Measurements from ENCODE around the gene TTLL11.
"Not testable (repeated sequence)": the region's sequence is repeated elsewhere in the genome, so short reads cannot be mapped to it uniquely, and the experiment has no call there.

TTLL11 gene

DNA sequence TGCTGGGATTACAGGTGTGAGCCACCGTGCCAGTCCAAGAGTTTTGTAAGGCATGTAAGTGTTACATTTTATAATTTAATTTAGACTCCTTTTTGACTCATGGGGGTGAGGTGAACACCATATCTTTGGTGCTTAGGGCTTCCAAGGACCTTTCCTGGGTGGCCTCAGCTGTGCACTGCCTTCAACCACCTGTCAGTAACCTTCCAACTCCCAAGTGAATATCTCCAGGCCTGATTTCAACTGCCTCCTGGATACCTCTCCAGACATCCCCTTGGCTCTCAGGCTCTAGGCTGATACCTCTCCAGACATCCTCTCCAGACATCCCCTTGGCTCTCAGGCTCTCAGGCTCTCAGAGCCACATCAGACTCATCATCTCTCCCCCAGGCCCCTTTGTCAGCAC, 30.9 kb upstream of the TTLL11 start:
- WGBS = 100% methylated on average over 1 of the region's 1 CpG

DNA sequence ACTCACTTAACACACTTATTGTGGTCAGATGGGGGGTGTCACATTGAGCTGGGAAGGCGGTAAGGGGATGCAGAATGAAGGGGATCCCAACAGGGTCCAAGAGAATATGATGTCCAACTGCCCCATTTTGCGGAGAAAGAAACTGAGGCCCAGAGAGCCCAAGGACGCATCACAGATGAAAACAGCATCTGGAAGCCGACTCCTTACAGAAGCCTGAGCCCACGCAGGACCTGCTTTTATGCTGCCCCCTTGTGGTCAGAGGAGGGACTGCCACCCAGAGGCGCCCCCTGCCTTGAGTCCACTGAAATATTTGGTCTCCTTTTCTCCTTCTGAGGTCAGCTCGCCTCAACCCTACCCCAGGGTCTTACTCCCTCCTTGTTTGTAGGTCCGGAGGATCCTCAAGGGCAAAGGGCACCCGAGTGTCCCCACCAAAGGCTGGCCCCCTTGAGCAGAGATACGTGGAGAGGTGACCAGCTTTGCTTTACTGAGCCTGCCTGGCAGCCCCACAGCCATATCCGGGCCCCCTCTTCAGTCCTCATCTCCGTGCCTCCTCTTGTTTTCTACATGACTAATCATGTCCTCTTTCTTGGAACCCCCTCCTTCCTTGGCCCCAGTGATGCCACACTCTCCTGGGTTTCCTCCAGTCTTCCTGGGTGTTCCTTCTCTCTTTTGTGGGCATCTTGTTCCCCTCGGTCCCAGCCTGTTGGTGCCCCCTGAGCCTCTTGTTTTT, 30.0 kb upstream of the TTLL11 start:
- Histone ChIP-seq H3K27me3 (ENCODE audit: insufficient read depth, low read length) (peaks cover 27% of the 10 kb centered on the region), H3K9ac (ENCODE audit: low read depth, low read length) (no peak overlapping the region), H3K4me1 (ENCODE audit: insufficient read depth, low read length) (peaks cover 4% of the 10 kb centered on the region; the same call in 1 of the 2 replicates), H3K9me3 (ENCODE audit: insufficient read depth, low read depth, low read length) (no peaks in the 10 kb centered on the region), H3K4me3 (ENCODE audit: low read length) (no peak overlapping the region), H3K36me3 (ENCODE audit: insufficient read depth, low read length) (no peaks in the 10 kb centered on the region), H3K27ac (ENCODE audit: low read depth, low read length) (no peak overlapping the region)
- 44% methylated on average over 13 of the region's 13 CpGs for WGBS

More for the DNA sequence above, 30.9 kb upstream of the TTLL11 start:
- H3K4me1 ChIP-seq (ENCODE audit: insufficient read depth, low read length) = peaks cover 4% of the 10 kb centered on the region; the same call in 1 of the 2 replicates
- no peak overlapping the region for H3K27ac ChIP-seq (ENCODE audit: low read depth, low read length)
- no peak overlapping the region for H3K9ac ChIP-seq (ENCODE audit: low read depth, low read length)
- H3K36me3 ChIP-seq (ENCODE audit: insufficient read depth, low read length) = no peaks in the 10 kb centered on the region
- peaks cover 30% of the 10 kb centered on the region for H3K27me3 ChIP-seq (ENCODE audit: insufficient read depth, low read length)
- H3K9me3 ChIP-seq (ENCODE audit: insufficient read depth, low read depth, low read length) = no peaks in the 10 kb centered on the region
- H3K4me3 ChIP-seq (ENCODE audit: low read length) = no peak overlapping the region

DNA sequence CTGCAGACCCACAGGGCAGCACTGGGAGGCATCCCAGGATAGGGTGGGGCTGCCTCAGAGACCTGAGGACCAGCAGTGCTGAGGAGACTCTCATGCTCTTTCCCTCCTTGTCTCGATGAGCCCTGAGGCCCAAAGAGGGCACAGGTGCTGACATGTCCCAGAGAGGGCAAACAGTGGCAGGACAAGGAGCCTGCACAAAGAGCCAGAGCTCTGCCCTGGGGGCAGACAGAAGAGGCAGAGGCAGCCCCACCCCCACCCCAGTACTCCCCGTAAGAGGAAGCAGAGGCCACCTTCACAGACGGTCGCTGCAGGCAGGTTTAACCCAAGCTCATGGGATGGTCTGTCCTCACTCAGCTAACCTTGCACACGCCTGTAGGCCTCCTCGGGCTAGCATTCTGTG, 29.4 kb upstream of the TTLL11 start:
- WGBS = 52% methylated on average over 6 of the region's 6 CpGs

DNA sequence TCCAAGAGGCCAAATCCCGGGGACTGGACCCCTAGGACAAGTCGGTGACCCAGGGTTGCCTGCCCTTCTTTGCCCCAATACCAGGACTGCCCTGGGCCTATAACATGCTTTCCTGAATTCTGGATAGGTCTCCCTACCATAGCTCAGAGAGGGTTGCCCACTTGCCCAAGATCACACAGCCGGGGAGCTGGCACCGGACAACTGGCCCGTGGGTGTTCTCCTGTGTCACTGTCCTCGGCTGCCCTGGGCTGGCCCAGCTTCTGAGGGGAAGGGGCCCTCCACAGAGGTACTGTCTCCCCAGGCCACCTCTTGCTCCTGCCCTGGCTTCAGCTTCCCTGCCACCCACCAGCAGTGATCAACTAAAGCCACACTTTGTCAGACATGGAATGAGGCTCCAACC, 28.8 kb upstream of the TTLL11 start:
- Histone ChIP-seq H3K4me1 (ENCODE audit: insufficient read depth, low read length) (peaks cover 4% of the 10 kb centered on the region; the same call in 1 of the 2 replicates), H3K36me3 (ENCODE audit: insufficient read depth, low read length) (no peaks in the 10 kb centered on the region), H3K27me3 (ENCODE audit: insufficient read depth, low read length) (peaks cover 18% of the 10 kb centered on the region), H3K4me3 (ENCODE audit: low read length) (no peak overlapping the region), H3K9ac (ENCODE audit: low read depth, low read length) (no peak overlapping the region), H3K27ac (ENCODE audit: low read depth, low read length) (no peak overlapping the region), H3K9me3 (ENCODE audit: insufficient read depth, low read depth, low read length) (no peaks in the 10 kb centered on the region)
- 94% methylated on average over 6 of the region's 6 CpGs for whole genome bisulfite sequencing

More for the DNA sequence above, 29.4 kb upstream of the TTLL11 start:
- H3K27me3 ChIP-seq (ENCODE audit: insufficient read depth, low read length) = peaks cover 23% of the 10 kb centered on the region
- no peak overlapping the region for H3K4me3 ChIP-seq (ENCODE audit: low read length)
- H3K27ac ChIP-seq (ENCODE audit: low read depth, low read length) = no peak overlapping the region
- no peak overlapping the region for H3K9ac ChIP-seq (ENCODE audit: low read depth, low read length)
- no peaks in the 10 kb centered on the region for H3K36me3 ChIP-seq (ENCODE audit: insufficient read depth, low read length)
- no peaks in the 10 kb centered on the region for H3K9me3 ChIP-seq (ENCODE audit: insufficient read depth, low read depth, low read length)
- peaks cover 4% of the 10 kb centered on the region; the same call in 1 of the 2 replicates for H3K4me1 ChIP-seq (ENCODE audit: insufficient read depth, low read length)

DNA sequence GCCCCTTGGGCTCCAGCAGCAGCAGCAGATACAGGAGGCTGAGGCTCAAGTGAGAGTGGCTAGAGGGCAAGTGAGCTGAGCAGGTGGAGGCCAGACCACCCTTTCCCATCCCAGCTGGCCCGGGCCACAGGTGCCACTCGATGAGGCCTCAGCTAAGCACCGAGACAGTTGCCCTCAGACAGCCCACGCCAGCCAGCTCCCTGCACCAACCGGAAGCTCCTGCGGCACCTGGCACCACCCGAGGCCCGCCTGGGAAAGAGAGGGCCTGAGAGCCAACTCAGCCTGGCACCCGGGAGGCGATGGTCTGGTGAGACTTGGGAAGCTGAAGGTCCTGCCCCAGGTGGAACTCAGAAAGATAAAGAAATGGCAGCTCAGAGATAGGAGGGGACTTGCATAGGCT, 28.3 kb upstream of the TTLL11 start:
- WGBS = 93% methylated on average over 10 of the region's 10 CpGs
- Histone ChIP-seq H3K4me1 (ENCODE audit: insufficient read depth, low read length) (peaks cover 8% of the 10 kb centered on the region; the same call in 1 of the 2 replicates), H3K27me3 (ENCODE audit: insufficient read depth, low read length) (peaks cover 12% of the 10 kb centered on the region), H3K27ac (ENCODE audit: low read depth, low read length) (no peak overlapping the region), H3K4me3 (ENCODE audit: low read length) (no peak overlapping the region), H3K9me3 (ENCODE audit: insufficient read depth, low read depth, low read length) (no peaks in the 10 kb centered on the region), H3K9ac (ENCODE audit: low read depth, low read length) (no peak overlapping the region), H3K36me3 (ENCODE audit: insufficient read depth, low read length) (no peaks in the 10 kb centered on the region)

DNA sequence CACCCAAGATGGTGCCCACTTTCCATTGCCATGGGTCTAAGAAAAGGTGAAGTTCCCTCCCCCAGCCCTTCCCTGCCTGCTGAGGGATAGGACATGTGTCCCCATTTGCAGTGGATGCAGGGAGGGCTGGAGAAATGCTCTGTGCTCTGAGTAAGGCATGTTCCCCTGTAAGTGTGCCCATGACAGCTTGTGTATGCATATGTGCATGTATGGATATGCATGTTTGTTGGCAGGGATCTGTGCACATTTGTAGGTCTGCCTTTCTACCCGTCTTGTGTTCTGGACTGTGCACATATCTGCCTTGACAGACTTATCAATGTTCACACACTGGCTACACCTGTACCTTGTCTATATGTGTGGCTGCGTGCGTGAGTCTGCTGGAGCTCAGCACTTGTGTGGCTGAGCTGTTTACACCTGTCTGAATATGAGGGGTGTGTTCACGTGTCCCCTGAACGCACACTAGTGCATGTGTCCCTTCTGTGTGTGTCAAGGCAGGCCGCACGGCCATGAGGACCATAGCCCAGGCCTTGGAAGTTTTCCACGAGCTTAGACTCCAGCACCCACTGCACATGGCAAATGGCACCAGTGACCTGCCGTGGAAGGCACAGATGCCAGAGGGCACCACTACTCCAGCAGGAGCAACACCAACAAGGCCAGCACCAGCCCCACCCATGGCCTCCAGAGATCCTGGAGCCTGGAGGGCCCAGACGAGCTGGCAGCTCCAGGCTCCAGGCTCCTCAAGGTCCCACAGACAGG, 27.4 kb upstream of the TTLL11 start:
- Histone ChIP-seq H3K36me3 (ENCODE audit: insufficient read depth, low read length) (no peaks in the 10 kb centered on the region), H3K9me3 (ENCODE audit: insufficient read depth, low read depth, low read length) (no peaks in the 10 kb centered on the region), H3K9ac (ENCODE audit: low read depth, low read length) (no peak overlapping the region), H3K27ac (ENCODE audit: low read depth, low read length) (no peak overlapping the region), H3K4me3 (ENCODE audit: low read length) (no peak overlapping the region), H3K4me1 (ENCODE audit: insufficient read depth, low read length) (peaks cover 12% of the 10 kb centered on the region; the same call in 1 of the 2 replicates), H3K27me3 (ENCODE audit: insufficient read depth, low read length) (peaks cover 4% of the 10 kb centered on the region)
- 84% methylated on average over 10 of the region's 10 CpGs for WGBS

DNA sequence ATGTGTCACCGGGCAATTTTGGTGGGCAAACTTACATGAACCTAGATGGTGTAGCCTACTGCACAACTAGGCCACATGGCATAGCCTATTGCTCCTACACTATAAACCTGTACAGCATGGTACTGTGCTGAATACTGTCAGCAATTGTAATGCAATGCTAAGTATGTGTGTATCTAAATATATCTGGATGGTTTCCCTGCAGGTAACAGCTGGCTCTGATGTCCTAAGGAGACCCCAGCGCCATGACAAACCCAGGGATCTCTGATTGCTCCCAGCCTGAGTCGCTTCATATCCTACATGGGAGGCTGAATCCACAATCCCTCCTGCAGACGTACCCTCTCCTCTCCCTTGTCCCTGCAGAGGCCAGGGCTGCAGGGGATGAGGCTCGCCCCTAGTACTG, 26.6 kb upstream of the TTLL11 start:
- Histone ChIP-seq H3K4me1 (ENCODE audit: insufficient read depth, low read length) (peaks cover 16% of the 10 kb centered on the region; the same call in 1 of the 2 replicates), H3K36me3 (ENCODE audit: insufficient read depth, low read length) (no peaks in the 10 kb centered on the region), H3K27me3 (ENCODE audit: insufficient read depth, low read length) (no peaks in the 10 kb centered on the region), H3K4me3 (ENCODE audit: low read length) (no peak overlapping the region), H3K9me3 (ENCODE audit: insufficient read depth, low read depth, low read length) (no peaks in the 10 kb centered on the region), H3K27ac (ENCODE audit: low read depth, low read length) (no peak overlapping the region), H3K9ac (ENCODE audit: low read depth, low read length) (no peak overlapping the region)
- 82% methylated on average over 5 of the region's 5 CpGs for WGBS

DNA sequence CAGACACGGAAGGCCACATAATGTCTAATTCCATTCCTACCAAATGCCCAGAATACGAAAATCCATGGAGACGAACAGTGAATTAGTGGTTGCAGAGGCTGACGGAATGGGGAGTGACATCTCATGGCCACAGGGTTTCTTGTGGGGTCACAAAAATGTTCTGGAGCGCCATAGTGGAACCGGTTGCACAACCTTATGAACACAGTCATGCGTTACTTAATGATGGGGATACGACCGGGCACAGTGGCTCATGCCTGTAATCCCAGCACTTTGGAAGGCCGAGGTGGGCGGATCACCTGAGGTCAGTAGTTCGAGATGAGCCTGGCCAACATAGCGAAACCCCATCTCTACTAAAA, 26.0 kb upstream of the TTLL11 start:
- H3K27ac ChIP-seq (ENCODE audit: low read depth, low read length) = no peak overlapping the region
- H3K4me3 ChIP-seq (ENCODE audit: low read length) = no peak overlapping the region
- no peaks in the 10 kb centered on the region for H3K27me3 ChIP-seq (ENCODE audit: insufficient read depth, low read length)
- H3K4me1 ChIP-seq (ENCODE audit: insufficient read depth, low read length) = peaks cover 16% of the 10 kb centered on the region; the same call in 1 of the 2 replicates
- no peaks in the 10 kb centered on the region for H3K36me3 ChIP-seq (ENCODE audit: insufficient read depth, low read length)
- H3K9ac ChIP-seq (ENCODE audit: low read depth, low read length) = no peak overlapping the region
- no peaks in the 10 kb centered on the region for H3K9me3 ChIP-seq (ENCODE audit: insufficient read depth, low read depth, low read length)
- WGBS = 94% methylated on average over 13 of the region's 13 CpGs

DNA sequence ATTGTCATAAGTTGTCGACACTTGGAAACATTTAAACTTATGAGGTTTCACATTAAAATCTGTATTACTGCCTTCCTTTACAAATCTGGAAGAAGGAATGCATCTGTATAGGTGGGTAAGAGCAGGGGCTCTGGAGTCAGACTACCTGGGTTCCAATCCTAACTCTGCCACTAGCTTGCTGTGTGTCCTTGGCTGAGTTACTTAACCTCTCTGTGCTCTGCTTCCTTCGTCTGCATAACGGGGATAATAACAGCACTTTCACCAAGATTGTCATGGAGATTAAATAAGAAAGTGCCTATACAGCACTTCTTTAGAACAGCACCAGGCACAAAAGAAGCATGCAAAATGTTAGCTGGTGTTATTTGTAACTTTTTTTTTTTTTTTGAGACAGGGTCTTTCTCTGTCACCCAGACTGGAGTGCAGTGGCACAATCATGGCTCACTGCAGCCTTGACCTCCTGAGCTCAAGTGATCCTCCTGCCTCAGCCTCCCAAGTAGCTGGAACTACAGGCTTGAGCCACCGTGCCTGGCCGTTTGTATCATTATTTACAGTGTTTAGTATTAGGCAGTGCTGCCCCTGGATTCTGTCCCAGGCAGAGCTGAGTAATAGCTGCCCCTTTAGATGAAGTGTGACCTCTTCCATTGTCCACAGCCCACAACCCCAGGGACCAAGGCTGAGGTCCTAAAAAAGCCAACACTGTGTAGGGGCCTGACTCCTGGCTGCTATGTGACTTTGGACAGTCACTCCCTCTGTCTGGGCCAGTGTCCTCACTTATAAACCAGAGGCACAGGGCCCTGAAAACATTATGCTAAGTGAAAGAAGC, 25.4 kb upstream of the TTLL11 start:
- no peaks in the 10 kb centered on the region for H3K36me3 ChIP-seq (ENCODE audit: insufficient read depth, low read length)
- H3K4me3 ChIP-seq (ENCODE audit: low read length) = no peak overlapping the region
- 97% methylated on average over 5 of the region's 5 CpGs for WGBS
- no peak overlapping the region for H3K9ac ChIP-seq (ENCODE audit: low read depth, low read length)
- no peak overlapping the region for H3K27ac ChIP-seq (ENCODE audit: low read depth, low read length)
- H3K4me1 ChIP-seq (ENCODE audit: insufficient read depth, low read length) = peaks cover 16% of the 10 kb centered on the region; the same call in 1 of the 2 replicates
- H3K27me3 ChIP-seq (ENCODE audit: insufficient read depth, low read length) = no peaks in the 10 kb centered on the region
- no peaks in the 10 kb centered on the region for H3K9me3 ChIP-seq (ENCODE audit: insufficient read depth, low read depth, low read length)

DNA sequence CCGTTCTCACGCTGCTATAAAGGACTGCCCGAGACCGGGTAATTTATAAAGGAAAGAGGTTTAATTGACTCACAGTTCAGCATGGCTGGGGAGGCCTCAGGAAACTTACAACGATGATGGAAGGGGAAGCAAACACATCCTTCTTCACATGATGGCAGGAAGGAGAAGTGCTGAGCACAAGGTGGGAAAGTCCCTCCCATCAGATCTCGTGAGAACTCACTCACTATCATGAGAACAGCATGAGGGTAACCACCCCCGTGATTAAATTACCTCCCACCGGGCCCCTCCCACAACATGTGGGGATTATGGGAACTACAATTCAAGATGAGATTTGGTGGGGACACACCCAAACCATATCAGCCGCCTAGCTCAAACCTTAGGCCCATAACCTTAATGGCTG, 24.1 kb upstream of the TTLL11 start:
- peaks cover 20% of the 10 kb centered on the region; the same call in 1 of the 2 replicates for H3K4me1 ChIP-seq (ENCODE audit: insufficient read depth, low read length)
- not testable (repeated sequence) for H3K9me3 ChIP-seq (ENCODE audit: insufficient read depth, low read depth, low read length); H3K9ac ChIP-seq (ENCODE audit: low read depth, low read length); H3K4me3 ChIP-seq (ENCODE audit: low read length); H3K27me3 ChIP-seq (ENCODE audit: insufficient read depth, low read length); H3K27ac ChIP-seq (ENCODE audit: low read depth, low read length); H3K36me3 ChIP-seq (ENCODE audit: insufficient read depth, low read length)
- 86% methylated on average over 7 of the region's 9 CpGs for WGBS
